Putamen (tissue), 1 donor: Measurements from ENCODE around the gene COX8A.
"Not testable (repeated sequence)": the region's sequence is repeated elsewhere in the genome, so short reads cannot be mapped to it uniquely, and the experiment has no call there.

Experiments used
- DNase-seq: peaks from one replicate; pipeline ENCODE4 v3.0.0-alpha.2; 2016; ENCODE audit warnings: low spot score

The COX8A gene

GRCh38 chr11:63970902-63971301, 3.5 kb upstream of the COX8A start:
- DNase-seq = no peak

- not testable (repeated sequence) for DNase-seq
These were observed 535 bp upstream of the COX8A start for GRCh38 chr11:63973912-63974258.

GRCh38 chr11:63978551-63979239, 4.3 kb downstream of the COX8A start:
- DNase-seq = no peak

GRCh38 chr11:63979426-63979825, 5.0 kb downstream of the COX8A start:
- DNase-seq = no peak

- DNase-seq = no peak
These were observed 11.4 kb downstream of the COX8A start for GRCh38 chr11:63985812-63986155.

- DNase-seq = peak; percentile 90
These were observed 11.9 kb downstream of the COX8A start, which contains the start of gene OTUB1 for GRCh38 chr11:63986156-63986931. OTUB1 (plus strand) TSS chr11:63986438; CDS start chr11:63986457, 19 bp downstream.

GRCh38 chr11:63986932-63987513, 12.6 kb downstream of the COX8A start:
- DNase-seq = no peak

GRCh38 chr11:63991558-63991957, 17.1 kb downstream of the COX8A start:
- DNase-seq = no peak

GRCh38 chr11:63993100-63993499, 18.7 kb downstream of the COX8A start:
- DNase-seq = no peak

- DNase-seq = no peak
These were observed 19.6 kb downstream of the COX8A start for GRCh38 chr11:63993993-63994392.

- no peak for DNase-seq
These were observed 22.1 kb downstream of the COX8A start for GRCh38 chr11:63996512-63996911.

- no peak for DNase-seq
These were observed 22.8 kb downstream of the COX8A start for GRCh38 chr11:63997104-63997700.

- DNase-seq = no peak
These were observed 23.4 kb downstream of the COX8A start for GRCh38 chr11:63997801-63998337.

GRCh38 chr11:63998558-63999348, 24.3 kb downstream of the COX8A start:
- no peak for DNase-seq

GRCh38 chr11:63999349-64000025, 25.1 kb downstream of the COX8A start:
- no peak for DNase-seq

GRCh38 chr11:64000026-64000739, 25.8 kb downstream of the COX8A start:
- DNase-seq = peak; percentile 59

- no peak for DNase-seq
These were observed 26.5 kb downstream of the COX8A start for GRCh38 chr11:64000740-64001483.

- no peak for DNase-seq
These were observed 27.3 kb downstream of the COX8A start for GRCh38 chr11:64001484-64002420.
